ENCODE data around the gene ZCCHC7. TPM values are rescaled to one million over a fixed set of nuclear protein-coding genes. Genes with fewer than 3 reads are reported as not detected.
A peak's percentile ranks its signal among the peaks of the same experiment; 100 is the strongest.

Gene ZCCHC7
- total and polyA plus RNA-seq, 10 of the 15 experiments (the other 5 are each of a cell fraction or from before 2014, with no cell fraction given): 42.9 to 178 (median 53.3) TPM

DNA sequence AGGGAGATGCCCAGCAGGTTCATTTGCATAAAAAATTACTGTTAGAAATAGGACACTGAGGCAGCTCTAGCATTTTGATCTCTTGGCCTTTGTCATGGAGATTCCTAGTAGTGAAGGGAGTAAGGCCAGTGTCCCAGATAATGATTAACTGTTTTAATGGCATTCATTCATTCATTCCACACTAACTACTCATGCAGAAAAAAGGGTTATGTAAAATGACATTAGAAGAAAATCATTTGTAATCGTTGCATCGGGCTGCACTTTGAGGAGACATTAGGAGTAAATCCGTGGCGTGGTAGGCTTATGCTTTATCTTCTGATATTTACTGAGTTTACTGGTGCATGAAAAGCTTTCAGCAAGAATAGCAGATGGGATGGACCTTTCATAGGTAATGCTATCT, 219.5 kb downstream of the ZCCHC7 start:
- in situ Hi-C loops (cut with MboI): no loop called here
- H3K36me3 ChIP-seq (ENCODE audit: control insufficient read depth in 2 of 2, insufficient read depth in 2 of 2, low read length in 1 of 2): peaks cover 1 to 2% of the 10 kb centered on the region in 2 experiments; a peak in 3 of 4 replicates
- intact Hi-C loops (cut with micrococcal nuclease; ENCODE audit: unreplicated experiment): no loop called here
- no peak for DNase-seq (ENCODE audit: low read depth, low spot score)
- peaks cover 2% of the 10 kb centered on the region for H3K79me2 ChIP-seq (ENCODE audit: control insufficient read depth, insufficient read depth, low read length)
- H4K20me1 ChIP-seq (ENCODE audit: control insufficient read depth, insufficient read depth): no peaks in the 10 kb centered on the region
- H3K9me3 ChIP-seq (replicated peaks; ENCODE audit: control insufficient read depth, insufficient read depth, low read length): no peaks in the 10 kb centered on the region
- ChIA-PET CTCF (interaction anchor here (0.9 to 2.0 kb wide), 7 partner anchors 11 to 467 kb away, joined by 3 to 9 read pairs (median 5); no protein-coding TSS in a partner anchor), RAD21 (ENCODE audit: unreplicated experiment) (interaction anchor here (1.3 to 1.4 kb wide), 2 partner anchors 45 to 71 kb away, joined by 4 to 5 read pairs; no protein-coding TSS in a partner anchor), POLR2A (interaction anchor here (0.5 to 2.1 kb wide), 7 partner anchors 13 to 141 kb away, joined by 3 to 14 read pairs (median 3); no protein-coding TSS in a partner anchor), SMC1A (ENCODE audit: uncharacterized antibody, unreplicated experiment) (interaction anchor here (0.6 to 4.0 kb wide), 14 partner anchors 11 to 335 kb away, joined by 3 to 28 read pairs (median 4); no protein-coding TSS in a partner anchor)
- ATAC-seq: no peak
- no TSS peak for BruUV-seq (replicated peaks)
- H3K4me3 ChIP-seq: no peak overlapping the region
- H3K4me1 ChIP-seq (ENCODE audit: control insufficient read depth, insufficient read depth, low read length): peaks cover 39% of the 10 kb centered on the region
- H2AFZ ChIP-seq (ENCODE audit: control insufficient read depth, low read depth, low read length): no peak overlapping the region
- 71% methylated on average over 4 of the region's 4 CpGs for WGBS (ENCODE audit: insufficient coverage, insufficient replicate concordance, low lambda C conversion rate, missing lambda C conversion rate)
- TF ChIP-seq, protein P1, sequence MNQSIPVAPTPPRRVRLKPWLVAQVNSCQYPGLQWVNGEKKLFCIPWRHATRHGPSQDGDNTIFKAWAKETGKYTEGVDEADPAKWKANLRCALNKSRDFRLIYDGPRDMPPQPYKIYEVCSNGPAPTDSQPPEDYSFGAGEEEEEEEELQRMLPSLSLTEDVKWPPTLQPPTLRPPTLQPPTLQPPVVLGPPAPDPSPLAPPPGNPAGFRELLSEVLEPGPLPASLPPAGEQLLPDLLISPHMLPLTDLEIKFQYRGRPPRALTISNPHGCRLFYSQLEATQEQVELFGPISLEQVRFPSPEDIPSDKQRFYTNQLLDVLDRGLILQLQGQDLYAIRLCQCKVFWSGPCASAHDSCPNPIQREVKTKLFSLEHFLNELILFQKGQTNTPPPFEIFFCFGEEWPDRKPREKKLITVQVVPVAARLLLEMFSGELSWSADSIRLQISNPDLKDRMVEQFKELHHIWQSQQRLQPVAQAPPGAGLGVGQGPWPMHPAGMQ (IDR thresholded peaks at IDR 0.05; ENCODE audit: borderline replicate concordance): no peak
- 0 out of 2 replicates have a peak, but pooled peaks have one; percentile 11 for TF ChIP-seq ZNF24 (IDR thresholded peaks at IDR 0.05)
- H3K9ac ChIP-seq (ENCODE audit: control insufficient read depth, insufficient read depth, low read length): no peak overlapping the region
- H3K4me2 ChIP-seq (ENCODE audit: control insufficient read depth, insufficient read depth): no peak overlapping the region
- no peak overlapping the region for H3K27ac ChIP-seq (ENCODE audit: control insufficient read depth, insufficient read depth)
- no peak for FAIRE-seq
- H3K27me3 ChIP-seq (replicated peaks in 1 of 2; ENCODE audit: control insufficient read depth in 2 of 2, insufficient read depth in 2 of 2, low read length in 1 of 2): no peaks in the 10 kb centered on the region

DNA sequence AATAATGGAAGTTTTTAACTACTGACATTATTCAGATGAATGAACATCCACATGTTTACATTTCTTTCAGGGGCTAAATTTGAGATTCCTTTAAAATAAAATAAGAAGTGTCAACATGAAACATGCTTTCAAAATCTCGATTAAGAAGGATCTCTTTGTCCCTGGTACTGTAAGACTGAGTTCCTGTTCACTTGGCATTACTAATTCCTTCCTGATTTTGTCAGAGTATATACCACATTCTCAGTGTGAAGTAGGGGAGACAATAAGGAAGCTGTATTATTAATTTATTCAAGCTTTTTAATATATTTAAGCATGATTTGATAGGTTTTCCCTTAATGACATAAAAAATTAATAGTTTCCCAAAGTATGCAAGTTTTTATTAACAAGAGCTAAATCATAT, 220.6 kb downstream of the ZCCHC7 start:
- FAIRE-seq (no peak), ATAC-seq (no peak), DNase-seq (ENCODE audit: low read depth, low spot score) (no peak)
- peaks cover 1 to 2% of the 10 kb centered on the region in 2 experiments; a peak in 3 of 4 replicates for H3K36me3 ChIP-seq (ENCODE audit: control insufficient read depth in 2 of 2, insufficient read depth in 2 of 2, low read length in 1 of 2)
- no peaks in the 10 kb centered on the region for H3K9me3 ChIP-seq (replicated peaks; ENCODE audit: control insufficient read depth, insufficient read depth, low read length)
- H4K20me1 ChIP-seq (ENCODE audit: control insufficient read depth, insufficient read depth): no peaks in the 10 kb centered on the region
- ChIA-PET RAD21 (ENCODE audit: unreplicated experiment) (interaction anchor here (0.8 to 2.6 kb wide), 8 partner anchors 9 to 337 kb away, joined by 3 to 11 read pairs (median 6); no protein-coding TSS in a partner anchor), POLR2A (interaction anchor here (0.6 to 2.1 kb wide), 6 partner anchors 9 to 61 kb away, joined by 3 to 14 read pairs (median 6); no protein-coding TSS in a partner anchor), CTCF (interaction anchor here (1.1 to 2.0 kb wide), 11 partner anchors 9 to 612 kb away, joined by 3 to 9 read pairs (median 4); no protein-coding TSS in a partner anchor), SMC1A (ENCODE audit: uncharacterized antibody, unreplicated experiment) (interaction anchor here (0.9 to 4.0 kb wide), 19 partner anchors 9 to 209 kb away, joined by 3 to 28 read pairs (median 4); no protein-coding TSS in a partner anchor)
- H3K4me1 ChIP-seq (ENCODE audit: control insufficient read depth, insufficient read depth, low read length): peaks cover 39% of the 10 kb centered on the region
- no peak overlapping the region for H3K4me3 ChIP-seq
- H3K27me3 ChIP-seq (replicated peaks in 1 of 2; ENCODE audit: control insufficient read depth in 2 of 2, insufficient read depth in 2 of 2, low read length in 1 of 2): no peaks in the 10 kb centered on the region
- no TSS peak for BruUV-seq (replicated peaks)
- intact Hi-C loops (cut with micrococcal nuclease; ENCODE audit: unreplicated experiment): no loop called here
- WGBS (ENCODE audit: insufficient coverage, insufficient replicate concordance, low lambda C conversion rate, missing lambda C conversion rate): 6% methylated on average over 1 of the region's 1 CpG
- peaks cover 2% of the 10 kb centered on the region for H3K79me2 ChIP-seq (ENCODE audit: control insufficient read depth, insufficient read depth, low read length)
- H3K27ac ChIP-seq (ENCODE audit: control insufficient read depth, insufficient read depth): no peak overlapping the region
- in situ Hi-C loops (cut with MboI): no loop called here
- H2AFZ ChIP-seq (ENCODE audit: control insufficient read depth, low read depth, low read length): no peak overlapping the region
- no peak overlapping the region for H3K9ac ChIP-seq (ENCODE audit: control insufficient read depth, insufficient read depth, low read length)
- no peak overlapping the region for H3K4me2 ChIP-seq (ENCODE audit: control insufficient read depth, insufficient read depth)
- no peak for TF ChIP-seq USF2 (IDR thresholded peaks at IDR 0.05; ENCODE audit: borderline replicate concordance, low read depth, low read length)
- TF ChIP-seq, protein P2, sequence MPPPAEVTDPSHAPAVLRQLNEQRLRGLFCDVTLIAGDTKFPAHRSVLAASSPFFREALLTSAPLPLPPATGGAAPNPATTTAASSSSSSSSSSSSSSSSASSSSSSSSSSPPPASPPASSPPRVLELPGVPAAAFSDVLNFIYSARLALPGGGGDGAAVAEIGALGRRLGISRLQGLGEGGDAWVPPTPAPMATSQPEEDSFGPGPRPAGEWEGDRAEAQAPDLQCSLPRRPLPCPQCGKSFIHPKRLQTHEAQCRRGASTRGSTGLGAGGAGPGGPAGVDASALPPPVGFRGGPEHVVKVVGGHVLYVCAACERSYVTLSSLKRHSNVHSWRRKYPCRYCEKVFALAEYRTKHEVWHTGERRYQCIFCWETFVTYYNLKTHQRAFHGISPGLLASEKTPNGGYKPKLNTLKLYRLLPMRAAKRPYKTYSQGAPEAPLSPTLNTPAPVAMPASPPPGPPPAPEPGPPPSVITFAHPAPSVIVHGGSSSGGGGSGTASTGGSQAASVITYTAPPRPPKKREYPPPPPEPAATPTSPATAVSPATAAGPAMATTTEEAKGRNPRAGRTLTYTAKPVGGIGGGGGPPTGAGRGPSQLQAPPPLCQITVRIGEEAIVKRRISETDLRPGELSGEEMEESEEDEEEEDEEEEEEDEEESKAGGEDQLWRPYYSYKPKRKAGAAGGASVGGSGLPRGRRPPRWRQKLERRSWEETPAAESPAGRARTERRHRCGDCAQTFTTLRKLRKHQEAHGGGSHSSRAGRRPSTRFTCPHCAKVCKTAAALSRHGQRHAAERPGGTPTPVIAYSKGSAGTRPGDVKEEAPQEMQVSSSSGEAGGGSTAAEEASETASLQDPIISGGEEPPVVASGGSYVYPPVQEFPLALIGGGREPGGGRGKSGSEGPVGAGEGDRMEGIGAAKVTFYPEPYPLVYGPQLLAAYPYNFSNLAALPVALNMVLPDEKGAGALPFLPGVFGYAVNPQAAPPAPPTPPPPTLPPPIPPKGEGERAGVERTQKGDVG (CRISPR knock-in tag; IDR thresholded peaks at IDR 0.05): no peak
- TF ChIP-seq RAD51 (IDR thresholded peaks at IDR 0.05): no peak
- TF ChIP-seq GATAD2B (conservative IDR thresholded peaks at IDR 0.05; ENCODE audit: low read depth): no peak
- TF ChIP-seq SPI1 (IDR thresholded peaks at IDR 0.05; ENCODE audit: borderline replicate concordance, insufficient read depth, low read depth, low read length): no peak
- no peak for TF ChIP-seq ZNF384 (IDR thresholded peaks at IDR 0.05; ENCODE audit: borderline replicate concordance, low read depth, low read length)

All from GM12878 (cell line).